Ovary (tissue), 9 donors: ENCODE results near the gene FHAD1. TPM values are rescaled to one million over a fixed set of nuclear protein-coding genes. Genes with fewer than 3 reads are reported as not detected.

Experiments
- DNase-seq, 5 donors: peaks; one replicate each; pipeline ENCODE4 v3.0.0-alpha.2; 2019 to 2020
- H3K27ac ChIP-seq, 2 donors: fragments of 200-600 bp; one replicate each; pipeline versions ENCODE4 v1.5.1 to v1.8.0; 2019 to 2022
- H3K27me3 ChIP-seq: fragments of 200-600 bp; one replicate; pipeline ENCODE4 v1.8.0; 2022
- H3K36me3 ChIP-seq: fragments of 200-600 bp; sonication (generic); one replicate; pipeline ENCODE4 v1.5.1; 2019
- H3K4me1 ChIP-seq: one replicate; pipeline ENCODE4 v1.8.1; 2013; ENCODE audit warnings: mild to moderate bottlenecking, moderate library complexity; ENCODE audit not compliant: insufficient read depth
- H3K4me3 ChIP-seq: fragments of 200-600 bp; sonication (generic); one replicate; pipeline ENCODE4 v1.5.1; 2017
- H3K9me3 ChIP-seq, 2 donors: fragments of 200-600 bp in 1 of 2; sonication (generic) in 1 of 2; one replicate each; pipeline versions ENCODE4 v1.5.1 to v1.8.1; 2013 to 2019; ENCODE audit warnings: mild to moderate bottlenecking in 1 of 2, moderate library complexity in 1 of 2
- CTCF ChIP-seq, 3 donors: fragments of 450-650 bp in 2 of 3; fragments of 200-600 bp in 1 of 3; IDR thresholded peaks; one replicate each; pipeline versions ENCODE4 v1.5.1 to v1.8.0; 2016 to 2022; ENCODE audit warnings: antibody characterized with exemption in 3 of 3, mild to moderate bottlenecking in 1 of 3
- EP300 ChIP-seq: sonication (generic); formaldehyde crosslinking; IDR thresholded peaks from one replicate; pipeline ENCODE4 v1.6.1; 2017; ENCODE audit warnings: antibody characterized with exemption
- POLR2A ChIP-seq: fragments of 450-650 bp; IDR thresholded peaks from one replicate; pipeline ENCODE4 v1.6.1; 2017; ENCODE audit warnings: antibody characterized with exemption, mild to moderate bottlenecking, moderate library complexity
- WGBS, 3 donors: extraction: QIAGEN DNeasy Blood & Tissue Kit in 1 of 3; methylation state at CpG; one replicate each; pipeline versions ENCODE4 v1.1.5 to v1.1.7; 2013 to 2017; 5-methylcytosine and 5-hydroxymethylcytosine counted together
- intact Hi-C, 4 donors: fragments of 100-400 bp; cut with DNase I; formaldehyde crosslinking; loops; one replicate each; pipeline versions ENCODE4 v1.11.0 to v1.15.1; 2022 to 2023
- polyA plus RNA-seq, 2 donors: library from polyadenylated mRNA; stranded (reverse); fragments of 200-250 nt in 1 of 2; fragments of 350-450 nt in 1 of 2; fragmentation: Illumina TruSeq in 1 of 2; extraction: RNeasy Lipid Tissue Mini Kit (QIAGEN cat#74804) in 1 of 2; gene quantifications; one replicate each; pipeline ENCODE4 v1.2.3, GENCODE V29; 2013 to 2014
- total RNA-seq, 7 donors: library from RNA; depleted of rRNA in 2 of 7; stranded (reverse); fragments of >200 nt in 2 of 7; fragmentation: NEBNext Ultra II Directional in 3 of 7; extraction: Animal tissue kit (Norgen Biotek cat#: 25700) in 3 of 7; gene quantifications; one replicate each; pipeline versions ENCODE4 v1.1.0 to v1.2.4, GENCODE V29; 2016 to 2023
- donor health status: DM: no; HTN: no; CAD: no; lungs with moderate emphysema.
- donor health status: DM: no; HTN: no; CAD: no.
- donor health status: Bipolar disorder and iron deficiency.
- donor health status: DM: yes; HTN: yes; CAD: no.
- donor health status: DM: no; HTN: no; CAD: no.
- donor health status: DM: yes; HTN: yes; CAD: no.

Gene FHAD1
- total and polyA plus RNA-seq, 9 donors = 0.40 to 23.0 (median 1.4) TPM

- Histone ChIP-seq H3K27me3 (no peaks in the 10 kb centered on the region), H3K36me3 (no peaks in the 10 kb centered on the region), H3K27ac (no peak overlapping the region), H3K4me3 (no peak overlapping the region), H3K4me1 (no peaks in the 10 kb centered on the region), H3K9me3 (no peaks in the 10 kb centered on the region)
- intact Hi-C loops = no loop called here
- no peak for DNase-seq
- 90 to 91% (median 91%) methylated on average over 13 of the region's 13 CpGs for WGBS, 3 donors
- no peak for TF ChIP-seq CTCF (IDR thresholded peaks at IDR 0.05)
- TF ChIP-seq POLR2A = no peak
- no peak for TF ChIP-seq EP300
Measured at GRCh38 chr1:15311122-15311822, 64.2 kb downstream of the FHAD1 start.

GRCh38 chr1:15311880-15312279 lies 64.9 kb downstream of the FHAD1 start:
- Histone ChIP-seq H3K27ac (no peak overlapping the region), H3K4me1 (no peaks in the 10 kb centered on the region), H3K27me3 (no peaks in the 10 kb centered on the region), H3K9me3 (no peaks in the 10 kb centered on the region), H3K36me3 (no peaks in the 10 kb centered on the region), H3K4me3 (no peak overlapping the region)
- no peak for DNase-seq
- TF ChIP-seq POLR2A (no peak), CTCF (IDR thresholded peaks at IDR 0.05) (no peak), EP300 (no peak)
- intact Hi-C loops = no loop called here
- 92 to 96% (median 95%) methylated on average over 7 of the region's 7 CpGs for WGBS, 3 donors

- no peak for DNase-seq
- H3K36me3 ChIP-seq = no peaks in the 10 kb centered on the region
- H3K4me1 ChIP-seq = no peaks in the 10 kb centered on the region
- no peak overlapping the region for H3K27ac ChIP-seq
- 79 to 82% (median 80%) methylated on average over 16 of the region's 16 CpGs for WGBS, 3 donors
- H3K4me3 ChIP-seq = no peak overlapping the region
- intact Hi-C loops = no loop called here
- no peaks in the 10 kb centered on the region for H3K9me3 ChIP-seq
- TF ChIP-seq POLR2A (no peak), EP300 (no peak), CTCF (IDR thresholded peaks at IDR 0.05) (no peak)
- no peaks in the 10 kb centered on the region for H3K27me3 ChIP-seq
Measured at GRCh38 chr1:15312626-15313411, 65.8 kb downstream of the FHAD1 start.

- Histone ChIP-seq H3K27ac (no peak overlapping the region), H3K9me3 (no peaks in the 10 kb centered on the region), H3K27me3 (no peaks in the 10 kb centered on the region), H3K4me1 (no peaks in the 10 kb centered on the region), H3K36me3 (no peaks in the 10 kb centered on the region), H3K4me3 (no peak overlapping the region)
- TF ChIP-seq POLR2A (no peak), EP300 (no peak), CTCF (IDR thresholded peaks at IDR 0.05) (no peak)
- DNase-seq = no peak
- intact Hi-C loops = no loop called here
- WGBS, 3 donors = 76 to 85% (median 76%) methylated on average over 26 of the region's 26 CpGs
Measured at GRCh38 chr1:15314328-15315281, 67.6 kb downstream of the FHAD1 start.
